A549 (cell line): ENCODE results near the gene RAD51B.

Experiments used
- BHLHE40 ChIP-seq: IDR thresholded peaks from 2 replicates; pipeline ENCODE4 v1.6.1; 2012; ENCODE audit warnings: low read depth, low read length, inconsistent platforms
- CHD4 ChIP-seq: fragments of 200-600 bp; sonication (generic); IDR thresholded peaks from 2 replicates; pipeline ENCODE4 v1.6.1; 2016; ENCODE audit warnings: antibody characterized with exemption, mild to moderate bottlenecking, borderline replicate concordance
- EP300 ChIP-seq, 2 experiments: fragments of >200 bp; sonication (Bioruptor Twin); formaldehyde crosslinking; IDR thresholded peaks; 2 replicates in 1 of 2; 3 replicates in 1 of 2; pipeline ENCODE4 v1.6.1; 2016 to 2017
- JUNB ChIP-seq: fragments of >200 bp; sonication (Bioruptor Twin); formaldehyde crosslinking; IDR thresholded peaks from 2 replicates; pipeline ENCODE4 v1.6.1; 2016
- MYC ChIP-seq: IDR thresholded peaks from 2 replicates; pipeline ENCODE4 v1.6.1; 2012; ENCODE audit warnings: mild to moderate bottlenecking, inconsistent platforms, low read length, improper control_type of control experiment, borderline replicate concordance
- SMC3 ChIP-seq: fragments of >200 bp; sonication (Bioruptor Twin); formaldehyde crosslinking; IDR thresholded peaks from 3 replicates; pipeline ENCODE4 v1.6.1; 2018; ENCODE audit warnings: inconsistent platforms
- SREBF2 ChIP-seq: fragments of 450-650 bp; IDR thresholded peaks from 2 replicates; pipeline ENCODE4 v1.6.1; 2014; ENCODE audit warnings: mild to moderate bottlenecking, moderate library complexity
- ZFP36 ChIP-seq: fragments of 450-650 bp; IDR thresholded peaks from 2 replicates; pipeline ENCODE4 v1.6.1; 2014; ENCODE audit warnings: borderline replicate concordance; ENCODE audit not compliant: partially characterized antibody
- TF ChIP-seq, protein P1 (sequence below): fragments of >200 bp; sonication (Bioruptor Twin); formaldehyde crosslinking; IDR thresholded peaks from 3 replicates; pipeline ENCODE4 v1.5.1; 2016
- TF ChIP-seq, protein P2 (sequence below): fragments of >200 bp; sonication (Bioruptor Twin); formaldehyde crosslinking; IDR thresholded peaks from 2 replicates; pipeline ENCODE4 v1.6.1; 2016

DNA sequence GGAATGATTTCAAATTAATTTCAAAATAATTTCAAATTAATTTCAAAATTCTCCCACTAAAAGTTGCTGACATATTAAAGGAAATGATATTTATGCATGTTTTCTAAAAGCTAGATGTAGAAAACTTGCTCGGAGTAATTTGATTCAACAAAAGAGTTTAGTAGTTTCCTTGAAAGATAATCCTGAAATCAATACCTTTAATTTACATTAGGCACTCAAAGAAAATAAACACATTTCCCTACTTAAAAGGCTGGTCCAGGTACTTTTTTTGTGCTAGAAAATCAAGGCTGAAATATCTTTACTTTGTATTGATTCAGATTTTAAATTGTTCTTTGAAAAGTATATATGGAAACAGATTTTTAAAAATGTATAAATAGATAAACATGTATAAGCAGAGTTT lies 370.5 kb downstream of the RAD51B start:
- TF ChIP-seq, protein P1, sequence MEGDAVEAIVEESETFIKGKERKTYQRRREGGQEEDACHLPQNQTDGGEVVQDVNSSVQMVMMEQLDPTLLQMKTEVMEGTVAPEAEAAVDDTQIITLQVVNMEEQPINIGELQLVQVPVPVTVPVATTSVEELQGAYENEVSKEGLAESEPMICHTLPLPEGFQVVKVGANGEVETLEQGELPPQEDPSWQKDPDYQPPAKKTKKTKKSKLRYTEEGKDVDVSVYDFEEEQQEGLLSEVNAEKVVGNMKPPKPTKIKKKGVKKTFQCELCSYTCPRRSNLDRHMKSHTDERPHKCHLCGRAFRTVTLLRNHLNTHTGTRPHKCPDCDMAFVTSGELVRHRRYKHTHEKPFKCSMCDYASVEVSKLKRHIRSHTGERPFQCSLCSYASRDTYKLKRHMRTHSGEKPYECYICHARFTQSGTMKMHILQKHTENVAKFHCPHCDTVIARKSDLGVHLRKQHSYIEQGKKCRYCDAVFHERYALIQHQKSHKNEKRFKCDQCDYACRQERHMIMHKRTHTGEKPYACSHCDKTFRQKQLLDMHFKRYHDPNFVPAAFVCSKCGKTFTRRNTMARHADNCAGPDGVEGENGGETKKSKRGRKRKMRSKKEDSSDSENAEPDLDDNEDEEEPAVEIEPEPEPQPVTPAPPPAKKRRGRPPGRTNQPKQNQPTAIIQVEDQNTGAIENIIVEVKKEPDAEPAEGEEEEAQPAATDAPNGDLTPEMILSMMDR = no peak
- TF ChIP-seq SMC3 = no peak
- TF ChIP-seq, protein P2, sequence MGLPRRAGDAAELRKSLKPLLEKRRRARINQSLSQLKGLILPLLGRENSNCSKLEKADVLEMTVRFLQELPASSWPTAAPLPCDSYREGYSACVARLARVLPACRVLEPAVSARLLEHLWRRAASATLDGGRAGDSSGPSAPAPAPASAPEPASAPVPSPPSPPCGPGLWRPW = no peak
- TF ChIP-seq EP300 (IDR thresholded peaks at IDR 0.05) = no peak
- TF ChIP-seq MYC = no peak
- no peak for TF ChIP-seq SREBF2
- TF ChIP-seq CHD4 = no peak
- no peak for TF ChIP-seq JUNB
- no peak for TF ChIP-seq ZFP36
- TF ChIP-seq BHLHE40 = no peak
